Body of pancreas (tissue), 4 donors: ENCODE results near the gene CHCHD3. TPM values are rescaled to one million over a fixed set of nuclear protein-coding genes. Genes with fewer than 3 reads are reported as not detected.

ENCODE experiments used
- ATAC-seq: fragments of 150-250 bp; one replicate; pipeline ENCODE4 v1.9.1; 2016
- DNase-seq, 4 donors: peaks; one replicate each; pipeline ENCODE4 v3.0.0-alpha.2; 2019
- H3K27ac ChIP-seq, 4 donors: fragments of 200-600 bp; sonication (generic); 1 replicate in 3 of 4; 2 replicates in 1 of 4; pipeline versions ENCODE4 v1.5.1 to v1.6.1; 2016 to 2019; ENCODE audit warnings: mild to moderate bottlenecking in 1 of 4, mixed read lengths in 1 of 4, moderate library complexity in 1 of 4
- H3K27me3 ChIP-seq, 2 donors: fragments of 200-600 bp; sonication (generic); one replicate each; pipeline ENCODE4 v1.6.0; 2016; ENCODE audit warnings: mild to moderate bottlenecking in 1 of 2
- H3K36me3 ChIP-seq, 2 donors: fragments of 200-600 bp; sonication (generic); replicated peaks in 1 of 2; 2 replicates each; pipeline ENCODE4 v1.5.1; 2016; ENCODE audit warnings: low read depth in 2 of 2; ENCODE audit not compliant: insufficient read depth in 1 of 2
- H3K4me1 ChIP-seq: fragments of 200-600 bp; sonication (generic); one replicate; pipeline ENCODE4 v1.6.0; 2016
- H3K4me3 ChIP-seq, 2 donors: fragments of 200-600 bp; sonication (generic); 1 replicate in 1 of 2; 2 replicates in 1 of 2; pipeline ENCODE4 v1.5.1; 2016 to 2019
- H3K9me3 ChIP-seq, 3 donors: fragments of 200-600 bp; sonication (generic); 1 replicate in 2 of 3; 2 replicates in 1 of 3; pipeline ENCODE4 v1.5.1; 2016
- POLR2A ChIP-seq, 3 donors: fragments of 450-650 bp; IDR thresholded peaks; one replicate each; pipeline ENCODE4 v1.6.1; 2016; ENCODE audit warnings: antibody characterized with exemption in 3 of 3, mild to moderate bottlenecking in 2 of 3
- WGBS, 2 donors: methylation state at CpG; one replicate each; pipeline ENCODE4 v1.1.5; 2017; 5-methylcytosine and 5-hydroxymethylcytosine counted together
- intact Hi-C: fragments of 100-400 bp; cut with DNase I; formaldehyde crosslinking; loops from one replicate; pipeline ENCODE4 v1.15.1; 2023
- total RNA-seq, 2 donors: library from RNA; depleted of rRNA; stranded (reverse); fragments of >200 nt; gene quantifications; one replicate each; pipeline ENCODE4 v1.1.0, GENCODE V29; 2016
- TF ChIP-seq, protein P1 (sequence below), 7 experiments: fragments of 450-650 bp in 4 of 7; fragments of 200-600 bp in 3 of 7; sonication (generic) in 3 of 7; IDR thresholded peaks; one replicate each; pipeline ENCODE4 v1.5.1; 2016 to 2019; ENCODE audit warnings: antibody characterized with exemption in 7 of 7

Gene CHCHD3
- total RNA-seq, 2 donors from 2014 or later = 24.4 to 32.6 TPM

DNA sequence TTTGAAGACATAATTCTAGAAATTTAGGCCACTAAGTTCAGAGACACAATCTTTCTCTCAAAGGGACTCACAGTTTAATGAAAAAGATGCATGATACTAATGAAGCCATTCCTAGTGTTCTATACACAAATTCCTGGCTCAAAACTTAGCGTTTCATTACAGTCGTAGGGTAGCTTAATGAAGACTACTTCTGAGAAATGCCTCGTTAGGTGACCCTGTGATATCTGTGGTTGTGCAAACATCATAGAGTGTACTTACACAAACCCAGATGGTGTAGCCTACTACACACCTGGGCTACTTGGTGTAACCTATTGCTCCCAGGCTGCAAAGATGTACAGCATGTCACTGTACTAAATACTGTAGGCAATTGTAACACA is 488 bp upstream of the CHCHD3 start:
- Histone ChIP-seq H3K9me3 (no peaks in the 10 kb centered on the region), H3K4me3 (no peak overlapping the region), H3K36me3 (no peaks in the 10 kb centered on the region), H3K4me1 (peaks cover 10% of the 10 kb centered on the region), H3K27me3 (no peaks in the 10 kb centered on the region), H3K27ac (no peak overlapping the region)
- ATAC-seq (no peak), DNase-seq (no peak)
- intact Hi-C loops = no loop called here
- 73 to 78% methylated on average over 3 of the region's 3 CpGs for WGBS, 2 donors
- TF ChIP-seq POLR2A (IDR thresholded peaks at IDR 0.05) = no peak
- TF ChIP-seq, protein P1, sequence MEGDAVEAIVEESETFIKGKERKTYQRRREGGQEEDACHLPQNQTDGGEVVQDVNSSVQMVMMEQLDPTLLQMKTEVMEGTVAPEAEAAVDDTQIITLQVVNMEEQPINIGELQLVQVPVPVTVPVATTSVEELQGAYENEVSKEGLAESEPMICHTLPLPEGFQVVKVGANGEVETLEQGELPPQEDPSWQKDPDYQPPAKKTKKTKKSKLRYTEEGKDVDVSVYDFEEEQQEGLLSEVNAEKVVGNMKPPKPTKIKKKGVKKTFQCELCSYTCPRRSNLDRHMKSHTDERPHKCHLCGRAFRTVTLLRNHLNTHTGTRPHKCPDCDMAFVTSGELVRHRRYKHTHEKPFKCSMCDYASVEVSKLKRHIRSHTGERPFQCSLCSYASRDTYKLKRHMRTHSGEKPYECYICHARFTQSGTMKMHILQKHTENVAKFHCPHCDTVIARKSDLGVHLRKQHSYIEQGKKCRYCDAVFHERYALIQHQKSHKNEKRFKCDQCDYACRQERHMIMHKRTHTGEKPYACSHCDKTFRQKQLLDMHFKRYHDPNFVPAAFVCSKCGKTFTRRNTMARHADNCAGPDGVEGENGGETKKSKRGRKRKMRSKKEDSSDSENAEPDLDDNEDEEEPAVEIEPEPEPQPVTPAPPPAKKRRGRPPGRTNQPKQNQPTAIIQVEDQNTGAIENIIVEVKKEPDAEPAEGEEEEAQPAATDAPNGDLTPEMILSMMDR (IDR thresholded peaks at IDR 0.05) = no peak

DNA sequence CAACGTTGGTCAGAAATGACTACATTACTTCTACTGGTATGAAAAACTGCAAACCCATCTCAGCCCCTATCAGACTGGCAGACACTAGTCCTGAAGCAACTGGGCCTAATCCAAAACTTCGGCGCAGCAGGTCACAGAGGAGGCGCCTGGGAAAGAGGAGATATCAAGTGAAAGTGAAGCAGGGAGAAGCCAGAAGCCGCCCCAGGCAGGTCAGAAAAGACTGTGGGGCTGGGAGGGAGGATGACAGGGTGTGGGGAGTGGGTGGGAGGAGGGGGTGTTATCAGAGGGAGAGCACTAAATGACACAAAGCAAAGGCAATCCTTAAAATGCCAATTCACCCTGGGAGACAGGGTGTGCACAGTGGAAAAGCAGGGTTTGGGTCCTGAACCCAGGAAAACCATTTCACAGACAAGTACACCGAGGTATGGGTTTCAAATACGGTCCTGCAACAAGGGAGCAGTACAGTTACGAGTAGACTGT is 731 bp downstream of the CHCHD3 start:
- Histone ChIP-seq H3K9me3 (no peaks in the 10 kb centered on the region), H3K4me3 (peak overlapping the region; percentile 79 to 91), H3K36me3 (no peaks in the 10 kb centered on the region), H3K27me3 (no peaks in the 10 kb centered on the region), H3K4me1 (peaks cover 10% of the 10 kb centered on the region), H3K27ac (peak overlapping the region; percentile 52 to 74 (median 74))
- DNase-seq = peak in 2 of 4 donors; percentile 6 to 10
- WGBS, 2 donors = 1 to 3% methylated on average over 8 of the region's 8 CpGs
- ATAC-seq = no peak
- no peak for TF ChIP-seq POLR2A (IDR thresholded peaks at IDR 0.05)
- TF ChIP-seq, protein P1 (IDR thresholded peaks at IDR 0.05) = no peak
- intact Hi-C loops = no loop called here

DNA sequence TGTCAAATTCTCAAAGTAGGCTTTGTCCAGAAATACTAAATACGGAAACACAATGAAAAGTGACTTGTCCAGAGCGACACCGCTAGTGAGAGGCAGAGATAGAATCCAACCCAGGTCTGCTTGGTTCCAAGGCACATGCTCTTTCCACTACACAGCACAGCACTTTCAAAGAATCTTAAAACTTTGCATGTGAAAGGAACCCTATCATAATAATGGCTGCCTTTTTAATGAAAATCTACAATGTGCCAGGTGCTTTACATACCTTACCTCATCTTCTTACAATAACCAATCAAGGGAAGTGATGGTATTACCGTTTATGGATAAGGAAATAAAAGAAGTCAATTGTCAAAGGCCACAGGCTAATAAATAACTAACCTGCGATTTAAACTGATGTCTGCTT is 2.6 kb downstream of the CHCHD3 start:
- no peak for TF ChIP-seq POLR2A (IDR thresholded peaks at IDR 0.05)
- TF ChIP-seq, protein P1 (IDR thresholded peaks at IDR 0.05) = no peak
- intact Hi-C loops = no loop called here
- no peak overlapping the region for H3K4me3 ChIP-seq
- H3K9me3 ChIP-seq = no peaks in the 10 kb centered on the region
- no peak overlapping the region for H3K27ac ChIP-seq
- no peaks in the 10 kb centered on the region for H3K27me3 ChIP-seq
- no peak for DNase-seq
- 56 to 63% methylated on average over 5 of the region's 5 CpGs for WGBS, 2 donors
- no peak for ATAC-seq
- peaks cover 10% of the 10 kb centered on the region for H3K4me1 ChIP-seq
- H3K36me3 ChIP-seq = no peaks in the 10 kb centered on the region

DNA sequence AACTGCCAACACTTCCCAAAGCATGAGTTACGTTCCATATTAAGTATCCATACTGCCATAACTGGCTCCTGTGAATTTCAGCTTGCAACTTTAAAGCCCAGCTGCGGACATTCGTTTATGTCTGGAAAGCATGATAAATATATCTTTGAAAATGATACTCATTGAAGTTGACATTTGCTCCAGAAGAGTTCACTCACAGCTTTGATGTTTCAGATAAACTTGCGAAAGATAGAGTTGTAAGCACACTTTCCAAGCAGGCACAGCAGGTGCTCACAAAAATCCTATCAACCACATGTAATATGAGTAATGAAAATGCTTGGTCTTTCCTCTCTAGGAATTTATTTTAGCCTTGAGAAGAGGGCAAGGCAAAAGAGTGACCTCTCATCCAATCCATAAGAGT is 4.5 kb downstream of the CHCHD3 start:
- DNase-seq (no peak), ATAC-seq (no peak)
- H3K4me1 ChIP-seq = peaks cover 10% of the 10 kb centered on the region
- intact Hi-C loops = no loop called here
- H3K4me3 ChIP-seq = no peak overlapping the region
- TF ChIP-seq, protein P1 (IDR thresholded peaks at IDR 0.05) = no peak
- TF ChIP-seq POLR2A (IDR thresholded peaks at IDR 0.05) = no peak
- H3K27ac ChIP-seq = no peak overlapping the region
- H3K36me3 ChIP-seq = no peaks in the 10 kb centered on the region
- WGBS, 2 donors = 82 to 86% methylated on average over 4 of the region's 4 CpGs
- H3K27me3 ChIP-seq = no peaks in the 10 kb centered on the region
- H3K9me3 ChIP-seq = no peaks in the 10 kb centered on the region

DNA sequence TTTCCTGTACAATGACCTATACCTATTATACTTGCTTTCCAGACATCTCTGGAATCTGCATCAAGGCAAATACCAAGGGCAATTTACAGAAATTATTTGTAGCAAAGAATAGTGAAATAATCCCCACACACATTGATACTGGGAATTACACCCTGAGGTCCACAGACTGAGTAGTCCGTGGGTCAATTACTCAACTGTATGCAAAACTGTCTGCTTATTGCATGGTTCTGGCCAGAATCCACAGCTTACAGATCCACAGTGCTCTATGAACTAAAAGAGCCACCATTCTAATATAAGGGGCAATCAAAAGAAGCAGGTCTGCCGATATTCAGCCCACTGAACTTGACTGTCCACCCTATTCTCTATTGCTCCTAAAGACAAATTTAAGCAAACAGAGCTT is 5.7 kb downstream of the CHCHD3 start:
- H3K4me3 ChIP-seq = no peak overlapping the region
- WGBS, 2 donors = 90 to 91% methylated on average over 2 of the region's 2 CpGs
- no peak overlapping the region for H3K27ac ChIP-seq
- TF ChIP-seq, protein P1 (IDR thresholded peaks at IDR 0.05) = no peak
- no peak for TF ChIP-seq POLR2A (IDR thresholded peaks at IDR 0.05)
- no peak for ATAC-seq
- H3K4me1 ChIP-seq = peaks cover 10% of the 10 kb centered on the region
- intact Hi-C loops = no loop called here
- no peaks in the 10 kb centered on the region for H3K27me3 ChIP-seq
- H3K9me3 ChIP-seq = no peaks in the 10 kb centered on the region
- no peaks in the 10 kb centered on the region for H3K36me3 ChIP-seq
- DNase-seq = no peak
